Motor neuron (in vitro differentiated cells): ENCODE results near the gene VPS52. TPM values are rescaled to one million over a fixed set of nuclear protein-coding genes. Genes with fewer than 3 reads are reported as not detected.
"Not testable (repeated sequence)": the region's sequence is repeated elsewhere in the genome, so short reads cannot be mapped to it uniquely, and the experiment has no call there.

Experiments
- ATAC-seq, 8 experiments: fragments of 200-7000 bp; cut with Tn5 transposase; replicated peaks in 6 of 8; 2 replicates each; pipeline ENCODE4 v1.8.0; 2021; ENCODE audit warnings: mild to moderate bottlenecking in 8 of 8, moderate library complexity in 8 of 8
- H3K27ac ChIP-seq, 2 donors: fragments of 250-450 bp; sonication (Bioruptor Pico); 2 replicates each; pipeline ENCODE4 v1.9.0; 2021; ENCODE audit warnings: antibody characterized with exemption in 2 of 2, mild to moderate bottlenecking in 2 of 2, moderate library complexity in 1 of 2
- H3K4me1 ChIP-seq, 2 donors: fragments of 250-450 bp; sonication (Bioruptor Pico); replicated peaks in 1 of 2; 2 replicates each; pipeline ENCODE4 v1.6.1; 2021; ENCODE audit warnings: antibody characterized with exemption in 2 of 2, mild to moderate bottlenecking in 2 of 2, moderate library complexity in 1 of 2
- H3K4me3 ChIP-seq, 5 donors: fragments of 250-450 bp; sonication (Bioruptor Pico); 2 replicates each; pipeline ENCODE4 v1.9.0; 2021; ENCODE audit warnings: antibody characterized with exemption in 5 of 5, mild to moderate bottlenecking in 5 of 5, moderate library complexity in 4 of 5
- WGBS, 10 experiments: fragments of 450-650 bp; shearing (Covaris generic); methylation state at CpG; one replicate each; pipeline ENCODE4 v1.0.0; 2022; 5-methylcytosine and 5-hydroxymethylcytosine counted together
- in situ Hi-C, 9 experiments: fragments of 400-800 bp; cut with MboI; loops; one replicate each; pipeline ENCODE4 v1.15.0; 2021; ENCODE audit warnings: low sequenced_read_pairs in 9 of 9, low pct_unique_long_range_greater_than_20kb in 2 of 9; ENCODE audit not compliant: unreplicated experiment in 9 of 9
- total RNA-seq, 8 experiments: library from RNA; unstranded; fragments of 300-600 nt; gene quantifications; 2 replicates each; pipeline versions ENCODE4 v1.2.3 to v1.2.4, GENCODE V29; 2022

The VPS52 gene
- total RNA-seq, 8 experiments from 2014 or later = 21.8 to 66.1 (median 33.8) TPM

GRCh38 chr6:33273129-33273923 lies 1.6 kb upstream of the VPS52 start:
- ATAC-seq = no peak
- H3K4me3 ChIP-seq = peak overlapping the region; percentile 73 to 86 (median 81)
- in situ Hi-C loops = no loop called here
- H3K4me1 ChIP-seq = peaks cover 42 to 54% of the 10 kb centered on the region in 2 donors
- WGBS, 10 experiments = 2 to 57% (median 38%) methylated on average over 2 to 11 of the region's 11 CpGs
- peak overlapping the region in 1 of 2 donors; percentile 98 for H3K27ac ChIP-seq

DNA sequence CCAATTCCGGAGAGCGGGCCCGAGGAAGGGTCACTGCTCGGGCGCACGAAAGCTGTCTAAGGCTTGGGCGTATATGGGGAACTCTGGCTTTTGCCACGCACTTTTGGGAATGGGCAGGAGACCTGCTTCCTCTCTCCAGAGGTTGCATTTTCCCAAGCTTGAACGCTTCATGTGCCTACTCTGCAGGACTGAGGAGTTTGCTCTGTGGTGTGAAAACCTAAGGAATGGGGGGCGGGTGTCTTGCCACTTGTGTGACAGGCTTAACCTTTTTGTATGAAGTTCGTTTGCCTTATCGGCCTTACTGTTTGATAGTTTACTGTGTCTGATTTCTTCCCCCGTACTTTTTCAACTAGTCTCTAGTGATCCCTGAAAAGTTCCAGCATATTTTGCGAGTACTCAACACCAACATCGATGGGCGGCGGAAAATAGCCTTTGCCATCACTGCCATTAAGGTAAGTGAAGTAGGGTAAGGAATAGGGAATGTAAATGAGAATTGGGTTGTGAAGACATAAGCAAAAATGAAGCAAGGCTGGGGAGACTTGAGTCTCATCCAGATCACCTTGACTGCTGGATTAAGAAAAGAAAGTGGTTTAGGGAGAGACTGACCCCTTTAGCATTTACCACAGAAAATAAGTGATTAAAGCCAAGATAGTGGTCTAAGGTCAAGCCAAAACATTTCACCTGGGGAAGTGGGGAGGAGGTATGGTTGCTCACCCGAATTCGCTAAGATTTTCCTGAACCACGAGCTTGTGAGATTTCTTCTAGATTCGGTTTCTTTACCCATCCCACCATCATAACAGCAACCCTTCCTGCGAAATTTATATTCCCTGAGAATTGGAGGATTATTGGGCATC lies 826 bp upstream of the VPS52 start:
- peak overlapping the region; percentile 70 to 98 for H3K27ac ChIP-seq
- 0 to 7% (median 2%) methylated on average over 3 to 21 of the region's 22 CpGs for WGBS, 10 experiments

DNA sequence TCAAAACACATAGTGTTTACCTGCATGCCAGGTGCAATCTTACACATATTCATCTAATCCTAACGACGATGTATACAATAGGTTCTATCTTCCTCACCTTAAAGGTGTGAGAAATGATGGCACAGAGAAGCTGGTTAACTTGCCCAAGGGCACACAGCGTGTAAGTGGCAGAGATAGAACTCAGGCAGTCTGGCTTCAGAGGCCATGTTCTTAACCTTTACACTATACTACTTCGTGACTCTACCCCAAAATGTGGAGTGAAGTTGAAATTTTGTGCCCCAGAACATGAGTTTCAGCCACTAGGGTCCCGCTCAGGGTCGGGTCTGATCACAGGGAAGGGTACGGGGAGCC lies 584 bp downstream of the VPS52 start:
- ATAC-seq = peak in 2 of 8 experiments; percentile 3 to 4
- 0 to 4% (median 0%) methylated on average over 1 to 6 of the region's 7 CpGs; no CpG with 5 or more reads in 2 of the 10 experiments for WGBS, 10 experiments
- Histone ChIP-seq H3K4me3 (peak overlapping the region; percentile 73 to 86 (median 81)), H3K27ac (peak overlapping the region; percentile 95 to 98), H3K4me1 (peaks cover 34 to 39% of the 10 kb centered on the region in 2 donors)
- in situ Hi-C loops = no loop called here

More for the DNA sequence above, 826 bp upstream of the VPS52 start:
- peaks cover 37 to 47% of the 10 kb centered on the region in 2 donors for H3K4me1 ChIP-seq
- H3K4me3 ChIP-seq = peak overlapping the region; percentile 73 to 86 (median 81)
- in situ Hi-C loops = no loop called here
- peak in 5 of 8 experiments; percentile 0 to 5 (median 3) for ATAC-seq

DNA sequence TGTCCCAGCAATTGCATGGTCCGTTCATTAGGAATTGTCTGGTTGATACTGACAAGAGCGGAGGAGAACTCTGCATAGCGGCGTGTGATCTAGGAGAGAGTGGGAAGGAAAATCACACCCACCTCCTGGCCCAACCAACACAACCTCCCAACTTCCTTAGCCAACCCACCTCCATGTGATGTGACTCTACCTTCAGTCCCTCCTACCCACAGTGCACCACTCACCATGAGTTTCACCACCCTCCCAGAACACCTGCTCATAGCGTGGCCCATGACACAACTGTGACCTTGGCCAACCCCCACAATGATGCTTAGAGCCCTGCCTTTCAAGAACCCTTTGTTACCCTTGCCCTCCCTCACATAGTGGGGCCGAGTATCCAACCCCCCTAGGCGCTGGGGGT lies 7.7 kb downstream of the VPS52 start:
- no peaks in the 10 kb centered on the region for H3K4me1 ChIP-seq
- H3K27ac ChIP-seq = no peak overlapping the region
- no peak overlapping the region for H3K4me3 ChIP-seq
- in situ Hi-C loops = no loop called here
- 0 to 100% (median 81%) methylated on average over 1 to 5 of the region's 7 CpGs; no CpG with 5 or more reads in 3 of the 10 experiments for WGBS, 10 experiments
- ATAC-seq = peak in 1 of 8 experiments; percentile 15

DNA sequence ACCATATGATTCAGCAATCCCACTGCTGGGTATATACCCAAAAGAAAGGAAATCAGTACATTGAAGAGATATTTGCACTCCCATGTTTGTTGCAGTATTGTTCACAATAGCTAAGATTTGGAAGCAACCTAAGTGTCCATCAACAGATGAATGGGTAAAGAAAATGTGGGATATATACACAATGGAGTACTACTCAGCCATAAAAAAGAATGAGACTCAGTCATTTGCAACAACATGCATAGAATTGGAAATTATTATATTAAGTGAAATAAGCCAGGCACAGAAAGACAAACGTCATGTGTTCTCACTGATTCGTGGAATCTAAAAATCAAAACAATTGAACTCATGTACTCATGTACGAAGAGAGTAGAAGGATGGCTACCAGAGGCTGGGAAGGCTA lies 9.2 kb downstream of the VPS52 start:
- in situ Hi-C loops, ATAC-seq, H3K27ac ChIP-seq, H3K4me3 ChIP-seq, H3K4me1 ChIP-seq: not testable (repeated sequence)
- 92 to 100% (median 95%) methylated on average over 2 to 3 of the region's 3 CpGs; no CpG with 5 or more reads in 1 of the 10 experiments for WGBS, 10 experiments

DNA sequence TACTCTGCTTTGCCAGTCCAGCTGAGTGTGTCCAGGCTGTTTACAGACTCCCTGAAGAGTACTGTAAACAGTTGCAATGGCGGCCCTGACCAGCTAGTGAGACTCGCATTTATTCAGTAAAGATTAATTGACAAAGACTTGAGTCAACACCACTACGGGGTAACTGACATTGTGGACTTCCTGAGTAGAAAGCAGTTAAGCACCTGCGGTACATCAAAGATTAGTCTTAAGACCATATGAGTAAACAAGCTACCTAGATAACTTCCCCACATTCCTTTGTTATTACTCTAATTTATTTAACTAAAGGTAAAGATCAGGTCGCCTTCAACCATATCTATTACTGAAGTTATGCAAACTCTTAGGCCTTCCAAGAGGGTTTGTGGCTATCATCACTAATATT lies 12.6 kb downstream of the VPS52 start:
- Histone ChIP-seq H3K27ac (no peak overlapping the region), H3K4me3 (no peak overlapping the region), H3K4me1 (no peaks in the 10 kb centered on the region)
- WGBS, 10 experiments = 72 to 100% (median 94%) methylated on average over 2 to 5 of the region's 5 CpGs; no CpG with 5 or more reads in 2 of the 10 experiments
- ATAC-seq = peak in 1 of 8 experiments; percentile 14
- in situ Hi-C loops = no loop called here

- Histone ChIP-seq H3K4me3 (no peak overlapping the region), H3K4me1 (peaks cover 9 to 10% of the 10 kb centered on the region in 2 donors), H3K27ac (no peak overlapping the region)
- WGBS, 10 experiments = 81 to 100% (median 84%) methylated on average over 1 to 4 of the region's 4 CpGs; no CpG with 5 or more reads in 4 of the 10 experiments
- no peak for ATAC-seq
- in situ Hi-C loops = no loop called here
Observed at GRCh38 chr6:33254591-33254990, 17.1 kb downstream of the VPS52 start.

DNA sequence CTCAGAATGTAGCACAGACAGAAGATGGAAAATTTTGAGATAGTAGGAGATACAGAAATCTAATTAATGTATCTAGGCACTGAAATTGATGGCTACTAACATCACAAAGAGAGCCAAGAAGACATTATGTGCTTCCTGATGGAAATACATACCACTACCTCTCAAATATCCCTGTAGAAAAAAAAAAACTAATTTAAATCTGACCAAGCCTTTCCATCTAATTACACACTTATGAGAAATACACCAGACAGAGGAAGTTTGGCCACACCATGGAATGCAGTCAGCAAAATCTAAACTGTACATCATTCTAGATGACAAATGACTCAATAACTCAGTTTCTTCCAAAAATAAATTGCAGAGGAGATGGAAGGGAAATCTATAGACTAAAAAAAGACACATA lies 18.9 kb downstream of the VPS52 start:
- in situ Hi-C loops = no loop called here
- ATAC-seq = no peak

DNA sequence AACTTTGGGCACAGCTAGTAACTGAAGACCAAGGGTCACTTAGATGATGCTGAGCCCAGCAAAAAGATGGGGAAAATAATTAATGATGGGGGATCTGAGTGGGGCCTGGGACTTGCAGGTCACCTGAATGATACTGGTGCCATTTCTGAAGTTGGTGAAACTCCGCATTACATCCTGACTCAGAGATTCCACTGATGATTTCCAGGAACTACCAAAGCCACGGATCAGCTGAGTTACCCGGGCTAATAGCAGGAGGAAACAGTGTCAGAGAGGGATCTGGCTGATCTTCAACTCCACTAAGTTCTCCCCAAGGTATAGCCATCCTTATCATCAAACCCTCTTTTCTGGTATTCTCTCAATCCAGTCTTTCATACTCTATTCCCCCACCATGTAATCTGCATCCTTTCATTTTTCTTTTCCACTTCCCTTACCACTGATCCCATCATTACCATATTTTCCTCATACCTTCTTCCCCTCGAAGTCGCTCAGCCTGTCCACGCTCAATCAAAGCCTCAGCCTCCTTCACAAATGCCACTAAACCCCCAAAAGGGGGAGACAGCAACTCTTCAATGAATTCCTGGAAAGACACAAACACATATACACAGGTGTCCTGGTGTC lies 20.2 kb downstream of the VPS52 start:
- WGBS, 10 experiments = 51 to 100% (median 94%) methylated on average over 3 to 6 of the region's 6 CpGs
- Histone ChIP-seq H3K27ac (no peak overlapping the region), H3K4me3 (no peak overlapping the region), H3K4me1 (peaks cover 12 to 14% of the 10 kb centered on the region in 2 donors)
- in situ Hi-C loops = no loop called here
- ATAC-seq = no peak

More for the DNA sequence above, 18.9 kb downstream of the VPS52 start:
- peaks cover 12% of the 10 kb centered on the region in 2 donors for H3K4me1 ChIP-seq
- no peak overlapping the region for H3K27ac ChIP-seq
- H3K4me3 ChIP-seq = no peak overlapping the region

GRCh38 chr6:33250731-33251130 lies 20.9 kb downstream of the VPS52 start:
- 90 to 100% (median 97%) methylated on average over 1 to 11 of the region's 13 CpGs; no CpG with 5 or more reads in 3 of the 10 experiments for WGBS, 10 experiments
- Histone ChIP-seq H3K27ac (no peak overlapping the region), H3K4me3 (no peak overlapping the region), H3K4me1 (peaks cover 12 to 14% of the 10 kb centered on the region in 2 donors)
- in situ Hi-C loops = no loop called here
- no peak for ATAC-seq

- 0 to 55% (median 23%) methylated on average over 1 to 11 of the region's 15 CpGs; no CpG with 5 or more reads in 2 of the 10 experiments for WGBS, 10 experiments
- peak in 6 of 8 experiments; percentile 0 to 22 (median 15) for ATAC-seq
- in situ Hi-C loops = loop anchor here in 7 of 9 experiments (5.0 to 25.0 kb wide), 4 partner anchors 83 to 238 kb away; partner anchors contain the start of gene HLA-DOA (in 5 of the 7)
- H3K27ac ChIP-seq = peak overlapping the region; percentile 63 to 82
- peaks cover 12 to 14% of the 10 kb centered on the region in 2 donors for H3K4me1 ChIP-seq
- H3K4me3 ChIP-seq = peak overlapping the region; percentile 38 to 52 (median 45)
Observed at GRCh38 chr6:33249732-33250630, 21.7 kb downstream of the VPS52 start.
